ENCODE data around the gene SLC6A13. TPM values are rescaled to one million over a fixed set of nuclear protein-coding genes. Genes with fewer than 3 reads are reported as not detected.

Gene SLC6A13
- total RNA-seq, 2 experiments from 2014 or later = 0.11 to 0.60 TPM

GRCh38 chr12:227923-228845 lies 34.5 kb downstream of the SLC6A13 start:
- intact Hi-C loops (cut with DNase I, micrococcal nuclease) = no loop called here
- DNase-seq (no peak), ATAC-seq (ENCODE audit: poor library complexity) (no peak)
- no peaks in the 10 kb centered on the region for H3K4me1 ChIP-seq (ENCODE audit: insufficient read depth, low read length)
- H3K27ac ChIP-seq (ENCODE audit: low read depth in 1 of 2, low read length in 2 of 2) = no peak overlapping the region
- Mint-ChIP-seq H3K36me3 (ENCODE audit: low read depth) (no peaks in the 10 kb centered on the region), H3K4me3 (no peak overlapping the region), H3K4me1 (ENCODE audit: low read depth) (no peaks in the 10 kb centered on the region), H3K9me3 (no peaks in the 10 kb centered on the region), H3K27me3 (no peaks in the 10 kb centered on the region), H3K27ac (no peak overlapping the region)
- CTCF ChIA-PET = no interaction called here
- POLR2A ChIA-PET = no interaction called here
- no peaks in the 10 kb centered on the region for H3K36me3 ChIP-seq (ENCODE audit: insufficient read depth, low read length)
- H3K4me3 ChIP-seq (ENCODE audit: low read length) = no peak overlapping the region
- TF ChIP-seq CTCF (IDR thresholded peaks at IDR 0.05) = no peak
- peaks cover 0 to 6% of the 10 kb centered on the region in 2 experiments for H3K9me3 ChIP-seq (ENCODE audit: control insufficient read depth in 1 of 2, insufficient read depth in 1 of 2, low read length in 2 of 2)
- peaks cover 0 to 3% of the 10 kb centered on the region in 2 experiments for H3K27me3 ChIP-seq (ENCODE audit: control insufficient read depth in 1 of 2, insufficient read depth in 2 of 2, low read length in 2 of 2)

GRCh38 chr12:227286-227915 lies 35.2 kb downstream of the SLC6A13 start:
- Mint-ChIP-seq H3K9me3 (no peaks in the 10 kb centered on the region), H3K36me3 (ENCODE audit: low read depth) (no peaks in the 10 kb centered on the region), H3K27me3 (no peaks in the 10 kb centered on the region), H3K4me3 (no peak overlapping the region), H3K4me1 (ENCODE audit: low read depth) (no peaks in the 10 kb centered on the region), H3K27ac (no peak overlapping the region)
- Histone ChIP-seq H3K4me3 (ENCODE audit: low read length) (no peak overlapping the region), H3K36me3 (ENCODE audit: insufficient read depth, low read length) (no peaks in the 10 kb centered on the region), H3K27me3 (ENCODE audit: control insufficient read depth in 1 of 2, insufficient read depth in 2 of 2, low read length in 2 of 2) (peaks cover 0 to 1% of the 10 kb centered on the region in 2 experiments), H3K9me3 (ENCODE audit: control insufficient read depth in 1 of 2, insufficient read depth in 1 of 2, low read length in 2 of 2) (no peaks in the 10 kb centered on the region), H3K27ac (ENCODE audit: low read depth in 1 of 2, low read length in 2 of 2) (no peak overlapping the region), H3K4me1 (ENCODE audit: insufficient read depth, low read length) (no peaks in the 10 kb centered on the region)
- ATAC-seq (ENCODE audit: poor library complexity) (no peak), DNase-seq (no peak)
- ChIA-PET POLR2A (no interaction called here), CTCF (no interaction called here)
- TF ChIP-seq CTCF (IDR thresholded peaks at IDR 0.05) = no peak
- intact Hi-C loops (cut with DNase I, micrococcal nuclease) = no loop called here

- no peak overlapping the region for H3K27ac Mint-ChIP-seq
- Histone ChIP-seq H3K9me3 (ENCODE audit: control insufficient read depth in 1 of 2, insufficient read depth in 1 of 2, low read length in 2 of 2) (no peaks in the 10 kb centered on the region), H3K4me3 (ENCODE audit: low read length) (no peak overlapping the region), H3K27me3 (ENCODE audit: control insufficient read depth in 1 of 2, insufficient read depth in 2 of 2, low read length in 2 of 2) (no peaks in the 10 kb centered on the region), H3K36me3 (ENCODE audit: insufficient read depth, low read length) (no peaks in the 10 kb centered on the region), H3K27ac (ENCODE audit: low read depth in 1 of 2, low read length in 2 of 2) (no peak overlapping the region), H3K4me1 (ENCODE audit: insufficient read depth, low read length) (no peaks in the 10 kb centered on the region)
- no peaks in the 10 kb centered on the region for H3K9me3 Mint-ChIP-seq
- no peaks in the 10 kb centered on the region for H3K36me3 Mint-ChIP-seq (ENCODE audit: low read depth)
- intact Hi-C loops (cut with DNase I, micrococcal nuclease) = no loop called here
- CTCF ChIA-PET = no interaction called here
- no peak overlapping the region for H3K4me3 Mint-ChIP-seq
- TF ChIP-seq CTCF (IDR thresholded peaks at IDR 0.05) = no peak
- DNase-seq (no peak), ATAC-seq (ENCODE audit: poor library complexity) (no peak)
- no peaks in the 10 kb centered on the region for H3K4me1 Mint-ChIP-seq (ENCODE audit: low read depth)
- no peaks in the 10 kb centered on the region for H3K27me3 Mint-ChIP-seq
- POLR2A ChIA-PET = no interaction called here
Measured at GRCh38 chr12:226401-226800, 36.2 kb downstream of the SLC6A13 start.
